Measurements from ENCODE around the gene TTLL12.

The TTLL12 gene

DNA sequence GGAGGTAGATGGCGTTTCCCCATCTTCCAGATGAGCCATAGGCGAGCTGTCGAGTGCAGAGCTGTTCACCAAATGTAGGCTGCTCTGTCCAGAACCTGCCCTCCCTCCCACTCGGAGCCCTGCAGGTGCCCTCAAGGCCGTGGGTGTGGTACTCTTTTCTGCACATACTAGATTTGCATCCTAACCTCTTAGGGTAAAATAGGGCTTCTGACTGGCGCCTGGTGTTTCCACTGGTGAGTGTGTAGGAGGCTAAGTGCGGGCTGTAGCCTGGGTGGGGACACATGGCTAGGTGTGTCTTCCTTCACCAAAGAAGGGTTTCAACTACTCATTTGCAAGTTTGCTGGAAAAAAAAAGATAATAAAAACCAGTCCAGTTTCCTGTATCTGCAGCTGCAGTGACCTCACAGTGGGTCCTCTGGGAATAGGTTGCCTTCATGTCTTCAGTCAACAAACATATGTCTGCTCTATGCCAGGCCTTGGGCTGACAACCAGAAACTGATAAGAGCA is 67.9 kb downstream of the TTLL12 start:
- DNase-seq = no peak

DNA sequence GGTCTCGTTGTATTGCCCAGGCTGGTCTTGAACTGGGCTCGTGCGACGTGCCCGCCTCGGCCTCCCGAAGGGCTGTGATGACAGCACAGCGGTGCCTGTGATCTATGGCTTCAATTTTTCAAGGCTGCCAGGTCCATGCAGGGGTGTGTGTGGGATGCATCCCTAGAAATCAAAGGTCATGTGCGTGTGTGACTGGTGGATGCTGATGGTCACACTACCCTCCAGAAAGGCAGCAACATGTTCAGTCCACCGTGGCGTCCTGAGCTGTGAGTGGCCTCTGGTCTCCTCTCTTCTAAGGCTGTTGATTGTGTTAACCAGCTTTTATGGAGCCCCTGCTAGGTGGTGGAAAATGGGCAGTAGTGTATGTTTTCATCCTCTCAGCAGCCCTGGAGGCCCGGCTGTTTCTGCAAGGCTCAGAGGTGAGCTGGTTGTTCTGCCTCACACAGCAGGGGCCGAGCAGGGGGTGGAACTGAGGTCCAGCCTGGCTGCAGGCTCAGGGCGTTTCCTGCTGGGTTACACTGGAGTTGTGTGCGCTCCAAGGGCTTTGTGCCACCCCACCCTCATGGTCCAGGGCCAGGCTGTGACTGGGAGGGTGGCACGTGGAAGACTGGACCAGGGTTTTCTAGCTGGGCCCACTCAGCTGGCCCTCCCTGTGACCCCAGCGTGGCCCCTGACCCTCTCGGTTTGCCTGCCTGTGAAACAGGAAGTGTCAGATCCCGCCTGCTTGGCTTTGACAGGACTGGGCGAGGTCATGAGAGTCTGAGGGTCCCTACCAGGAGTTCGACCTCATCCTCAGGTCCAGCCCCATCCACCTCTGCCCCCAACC is 68.7 kb downstream of the TTLL12 start:
- DNase-seq = no peak

DNA sequence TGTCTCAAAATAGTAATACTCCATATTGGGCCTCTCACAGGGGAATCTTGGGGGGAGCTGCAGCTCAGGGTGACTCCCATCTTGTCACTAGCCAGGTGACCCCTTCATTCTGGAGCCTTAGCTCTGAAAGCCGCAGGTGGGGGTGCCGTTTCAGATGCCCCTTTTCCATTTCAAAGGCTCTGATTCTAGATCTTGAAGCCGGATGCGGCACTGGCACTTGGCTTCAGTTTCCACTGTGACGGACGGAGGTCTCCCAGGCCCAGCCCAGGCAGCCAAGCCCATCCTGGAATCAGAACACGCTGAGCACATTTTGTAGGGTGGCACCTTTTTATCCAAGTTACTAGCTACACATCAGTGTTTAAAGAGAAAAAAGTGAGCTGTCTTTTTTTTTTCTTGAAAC is 70.0 kb downstream of the TTLL12 start:
- no peak for DNase-seq

Data from CD4-positive, alpha-beta T cell treated with Interleukin-1 beta for 1 hour (primary cell).